SW480 (cell line): ENCODE data around the gene LMOD3.

ENCODE experiments used
- DNase-seq: peaks from one replicate; pipeline ENCODE4 v3.0.0-alpha.2; 2016; ENCODE audit warnings: low spot score

The LMOD3 gene

GRCh38 chr3:69121950-69122349, 445 bp downstream of the LMOD3 start:
- no peak for DNase-seq

GRCh38 chr3:69121513-69121912, 882 bp downstream of the LMOD3 start:
- DNase-seq: no peak

DNA sequence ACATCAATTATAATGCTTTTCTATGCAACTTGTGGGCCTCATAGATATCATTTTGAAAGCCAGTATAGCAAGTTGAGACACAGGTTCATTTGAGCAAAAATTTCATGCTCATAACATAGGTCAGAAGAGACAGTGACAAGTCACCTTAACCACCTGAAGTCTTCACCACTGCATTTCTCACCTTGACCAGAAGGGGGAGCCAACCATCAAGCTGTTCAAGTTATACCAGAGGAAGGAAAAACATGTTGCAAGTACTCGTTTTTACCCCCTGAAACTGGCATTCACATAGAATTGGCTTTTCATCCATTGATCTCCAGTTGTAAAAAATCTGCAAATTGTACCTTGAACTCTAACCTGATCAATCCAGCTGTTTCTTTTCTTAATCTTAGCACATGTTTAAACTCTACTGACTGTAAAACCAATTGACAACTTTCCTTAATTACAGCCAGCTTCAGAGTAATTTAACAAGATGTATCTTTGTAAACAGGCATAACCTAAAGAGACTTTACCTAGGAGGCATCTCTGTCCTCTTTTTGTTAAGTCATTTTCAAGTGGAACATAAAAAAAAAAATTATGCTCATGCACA, 1.4 kb downstream of the LMOD3 start:
- peak; percentile 73 for DNase-seq

DNA sequence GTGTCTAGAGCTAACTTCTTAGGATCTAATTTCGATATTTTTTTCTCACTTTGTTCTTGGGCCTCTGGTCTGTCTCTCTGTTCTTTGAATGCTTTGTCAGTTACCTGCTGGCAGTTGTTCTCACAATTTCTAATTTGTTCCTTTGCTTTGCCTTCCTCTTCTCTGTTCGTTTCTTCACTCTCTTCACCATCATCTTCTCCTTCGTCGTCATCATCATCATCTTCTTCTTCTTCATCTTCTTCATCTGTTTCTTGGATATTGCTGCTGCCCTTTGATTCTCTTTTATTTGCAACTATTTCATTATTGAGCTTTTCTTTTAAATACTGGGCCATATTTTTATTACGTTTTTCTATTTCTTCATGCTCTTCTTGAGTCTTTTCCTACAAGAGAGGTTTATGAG, 2.7 kb downstream of the LMOD3 start:
- DNase-seq: no peak

DNA sequence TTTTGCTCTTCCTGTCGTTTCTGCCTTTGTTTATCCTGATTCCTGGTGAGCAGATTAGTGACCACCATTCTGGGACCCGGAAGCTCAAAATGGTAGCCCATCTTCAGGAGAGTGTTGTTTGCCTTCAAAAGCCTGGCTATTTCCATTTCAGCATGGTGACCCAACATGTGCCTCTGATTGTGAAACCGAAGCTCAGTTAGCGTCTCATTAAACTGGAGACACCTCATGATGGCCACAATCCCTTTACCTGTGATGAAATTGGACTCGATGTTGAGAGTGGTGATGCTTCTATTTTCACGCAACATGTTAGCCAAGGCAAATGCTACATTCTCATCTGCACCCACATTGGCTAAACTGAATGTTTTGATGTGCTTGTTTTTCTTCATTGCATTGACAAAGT, 3.3 kb downstream of the LMOD3 start:
- no peak for DNase-seq

DNA sequence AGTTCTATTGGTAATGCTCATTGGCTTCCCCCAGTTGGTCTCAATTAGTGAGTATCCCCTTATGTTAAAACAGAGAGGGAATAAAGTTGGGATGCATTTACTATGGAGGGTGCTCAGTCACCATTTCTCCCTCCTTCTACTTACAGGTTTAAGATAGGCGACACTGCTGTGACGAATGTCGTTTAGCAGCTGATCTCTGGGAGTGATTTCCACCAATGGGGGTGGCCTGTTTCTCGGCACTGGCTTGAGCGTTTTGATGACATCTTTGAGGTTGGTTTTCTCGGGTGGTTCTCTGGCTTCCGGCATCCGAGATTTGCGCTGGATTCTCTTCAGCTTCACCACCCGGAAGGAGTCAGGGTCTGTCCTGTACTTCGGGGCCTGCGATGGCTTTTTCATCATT, 3.8 kb downstream of the LMOD3 start:
- DNase-seq: no peak

- no peak for DNase-seq
These were observed 5.5 kb downstream of the LMOD3 start for GRCh38 chr3:69116897-69117296.

- no peak for DNase-seq
These were observed 6.2 kb downstream of the LMOD3 start for GRCh38 chr3:69116162-69116561.

GRCh38 chr3:69115731-69116130, 6.7 kb downstream of the LMOD3 start:
- no peak for DNase-seq

- DNase-seq: no peak
These were observed 8.9 kb downstream of the LMOD3 start for GRCh38 chr3:69113536-69113935.

- DNase-seq: no peak
These were observed 11.4 kb downstream of the LMOD3 start for GRCh38 chr3:69110941-69111546.

DNA sequence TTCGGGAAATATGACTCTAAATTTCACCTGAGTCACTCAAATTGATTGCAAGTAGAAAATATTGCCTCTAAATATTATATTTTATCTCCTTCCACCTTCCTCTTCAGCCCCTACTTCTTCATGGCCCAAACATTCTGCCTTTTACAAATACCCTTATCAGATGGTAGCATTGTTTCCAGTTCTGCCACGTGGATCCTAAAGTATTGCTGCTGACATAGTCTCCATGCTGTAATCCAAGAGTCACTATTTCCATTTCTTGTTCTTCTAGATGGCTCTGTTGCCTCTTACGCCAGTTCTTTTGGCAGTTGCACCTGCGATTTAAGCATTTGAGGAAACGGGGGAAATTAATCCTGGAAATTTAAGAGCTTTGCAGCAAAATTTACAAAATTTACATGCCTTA, 13.6 kb downstream of the LMOD3 start:
- DNase-seq: no peak

DNA sequence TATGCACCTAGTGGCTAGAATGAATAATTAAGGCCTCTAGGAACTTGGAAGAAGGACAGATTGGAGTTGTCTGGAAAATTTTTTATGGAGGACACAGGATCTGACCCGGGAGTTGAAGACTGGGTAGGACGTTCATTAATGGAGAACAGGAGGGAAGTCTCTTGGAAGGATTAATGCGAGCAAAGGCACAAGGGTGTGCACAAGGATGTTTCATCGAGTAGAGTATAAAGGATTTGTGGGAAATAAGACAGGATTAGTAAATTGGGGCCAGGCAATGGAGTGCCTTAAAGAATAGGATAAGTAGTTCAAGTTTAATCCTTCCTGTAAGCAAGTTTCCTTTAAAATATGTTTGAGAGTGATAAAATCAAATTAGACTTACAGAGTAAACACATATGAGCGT, 14.6 kb downstream of the LMOD3 start:
- no peak for DNase-seq

DNA sequence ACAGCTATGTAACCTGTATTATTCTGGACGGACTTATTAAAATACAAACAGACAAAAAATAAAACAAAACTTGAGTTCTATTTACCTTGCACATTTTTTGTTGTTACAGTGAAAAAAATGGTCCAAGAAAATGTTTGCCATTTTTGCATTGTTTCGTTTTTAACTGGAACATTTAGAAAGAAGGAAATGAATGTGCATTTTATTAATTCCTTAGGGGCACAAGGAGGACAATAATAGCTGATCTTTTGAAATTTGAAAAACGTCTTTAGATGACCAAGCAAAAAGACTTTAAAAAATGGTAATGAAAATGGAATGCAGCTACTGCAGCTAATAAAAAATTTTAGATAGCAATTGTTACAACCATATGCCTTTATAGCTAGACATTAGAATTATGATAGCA, 17.1 kb downstream of the LMOD3 start:
- DNase-seq: no peak

DNA sequence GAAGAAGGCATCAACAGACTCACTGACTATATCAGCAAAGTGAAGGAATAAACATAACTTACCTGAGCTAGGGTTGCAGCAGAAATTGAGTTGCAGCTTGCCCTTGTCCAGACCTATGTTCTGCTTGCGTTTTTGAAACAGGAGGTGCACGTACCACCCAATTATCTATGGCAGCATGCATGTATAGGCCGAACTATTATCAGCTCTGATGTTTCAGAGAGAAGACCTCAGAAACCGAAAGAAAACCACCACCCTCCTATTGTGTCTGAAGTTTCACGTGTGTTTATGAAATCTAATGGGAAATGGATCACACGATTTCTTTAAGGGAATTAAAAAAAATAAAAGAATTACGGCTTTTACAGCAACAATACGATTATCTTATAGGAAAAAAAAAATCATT, 17.8 kb downstream of the LMOD3 start:
- no peak for DNase-seq

DNA sequence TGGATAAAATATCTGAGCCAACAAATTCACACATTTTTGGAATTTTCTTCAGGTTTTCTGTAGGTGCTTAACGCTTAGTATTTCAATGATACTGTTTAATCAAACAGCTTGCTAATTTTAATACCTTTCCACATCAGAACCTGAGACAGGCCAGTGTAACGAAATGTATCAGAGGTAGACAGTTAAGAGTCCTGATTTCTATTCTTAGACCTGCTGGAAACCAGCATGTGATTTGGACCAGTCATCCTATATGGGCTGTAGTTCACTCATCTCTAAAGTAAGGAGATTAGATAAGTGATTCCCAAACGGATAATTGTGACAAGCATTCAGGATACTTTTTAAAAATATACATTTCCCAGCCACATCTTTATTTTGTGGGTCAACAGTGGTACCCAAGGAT, 19.3 kb downstream of the LMOD3 start:
- no peak for DNase-seq

DNA sequence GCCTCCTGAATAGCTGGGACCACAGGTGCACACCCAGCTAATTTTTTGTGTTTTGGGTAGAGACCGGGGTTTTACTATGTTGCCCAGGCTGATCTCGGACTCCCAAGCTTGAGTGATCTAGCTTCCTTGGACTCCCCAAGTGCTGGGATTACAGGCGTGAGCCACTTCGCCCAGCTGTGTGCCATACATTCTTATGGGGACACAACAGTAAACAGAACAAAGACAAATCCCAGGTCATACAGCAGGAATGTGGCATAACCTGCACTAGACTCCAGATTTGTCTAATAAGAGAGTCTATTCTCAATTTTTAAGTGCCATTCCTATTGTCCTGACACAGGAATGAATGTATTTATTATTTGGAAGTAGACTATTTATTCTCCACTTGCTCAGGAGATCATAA, 20.0 kb downstream of the LMOD3 start:
- no peak for DNase-seq

GRCh38 chr3:69099576-69099975, 22.8 kb downstream of the LMOD3 start:
- DNase-seq: no peak

DNA sequence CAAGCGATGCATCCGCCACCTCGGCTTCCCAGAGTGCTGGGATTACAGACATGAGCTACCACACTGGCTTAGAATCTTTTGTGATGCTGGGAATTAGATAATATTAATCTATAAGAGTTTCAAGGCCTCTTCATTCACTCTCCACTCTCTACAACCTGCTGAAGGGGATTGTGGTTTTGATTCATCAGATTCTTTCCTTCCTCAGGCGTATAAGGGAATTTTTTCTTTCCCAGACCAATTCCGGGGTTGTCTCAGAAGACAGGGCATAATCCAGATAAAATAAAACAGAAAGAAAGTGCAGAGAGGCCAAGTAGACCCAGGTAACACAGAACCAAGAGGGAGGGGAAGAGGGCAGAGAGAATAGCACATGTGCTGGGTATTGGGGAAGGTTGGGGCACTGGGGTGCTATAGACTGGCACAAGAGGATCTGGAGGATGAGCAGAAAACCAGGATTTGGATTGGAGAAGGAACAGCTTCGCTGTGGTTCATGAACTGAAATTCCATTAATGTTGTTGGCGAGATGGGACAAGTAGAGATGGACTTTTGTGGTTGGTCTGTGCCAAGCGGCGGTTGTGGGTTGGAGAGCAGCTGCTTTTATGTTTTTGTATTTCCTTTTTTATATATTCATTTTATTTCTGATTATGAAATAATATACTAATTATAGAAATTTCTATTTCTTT, 24.8 kb downstream of the LMOD3 start:
- no peak for DNase-seq

DNA sequence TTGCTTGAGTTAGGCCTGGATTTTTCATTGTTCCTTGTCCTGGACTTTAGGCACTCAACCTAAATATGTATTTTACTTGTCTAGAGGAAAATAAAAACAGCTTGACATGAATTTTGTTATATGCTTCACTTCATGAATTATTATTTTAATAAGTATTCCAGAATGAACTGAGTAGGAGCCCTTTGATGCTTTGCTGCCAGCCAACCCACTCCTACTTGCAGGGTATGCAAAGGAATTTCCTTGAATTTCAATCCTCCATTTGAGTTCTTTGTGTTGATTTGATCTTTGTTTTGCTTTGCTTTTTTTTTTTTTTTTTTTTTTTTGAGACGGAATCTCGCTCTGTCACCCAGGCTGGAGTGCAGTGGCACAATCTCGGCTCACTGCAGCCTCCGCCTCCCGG, 26.1 kb downstream of the LMOD3 start:
- DNase-seq: no peak

DNA sequence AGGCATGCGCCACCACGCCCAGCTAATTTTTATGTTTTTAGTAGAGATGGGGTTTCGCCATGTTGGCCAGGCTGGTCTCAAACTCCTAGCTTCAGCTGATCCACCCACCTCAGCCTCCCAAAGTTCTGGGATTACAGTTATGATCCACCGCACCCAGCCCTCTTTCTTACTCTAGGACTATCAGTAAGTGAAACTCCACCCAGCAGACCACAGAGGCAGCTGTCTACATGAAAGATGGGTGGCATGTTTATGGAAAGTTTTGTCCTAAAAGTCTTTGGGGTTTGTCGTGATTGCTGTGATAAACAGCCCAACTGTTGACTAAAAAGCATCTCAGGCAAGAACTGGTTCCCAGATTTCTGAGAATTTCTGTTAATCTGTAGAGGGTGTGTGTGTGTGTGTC, 26.8 kb downstream of the LMOD3 start:
- no peak for DNase-seq

GRCh38 chr3:69094467-69095205, 27.8 kb downstream of the LMOD3 start:
- no peak for DNase-seq

GRCh38 chr3:69092030-69092516, 30.3 kb downstream of the LMOD3 start:
- DNase-seq: no peak
